GM12878 (cell line): ENCODE data around the gene VPS25. TPM values are rescaled to one million over a fixed set of nuclear protein-coding genes. Genes with fewer than 3 reads are reported as not detected.

Source experiments
- ATAC-seq: fragments of 200-7000 bp; cut with Tn5 transposase; 3 replicates; pipeline ENCODE4 v1.9.1; 2020; ENCODE audit warnings: mild to moderate bottlenecking, moderate library complexity
- BruUV-seq: library from RNA; stranded (reverse); fragments of 400-500 nt; replicated peaks from 2 replicates; lab custom pipeline; 2021; lab: Mats Ljungman, UMichigan
- CTCF ChIA-PET: fragments of 300-600 bp; sonication (Branson Sonifier 250); formaldehyde crosslinking; extraction: SDS; loops from one replicate; lab custom pipeline; 2021; ENCODE audit warnings: inconsistent platforms; lab: Yijun Ruan, JAX
- POLR2A ChIA-PET: fragments of 350-600 bp; formaldehyde crosslinking; extraction: SDS; loops from one replicate; lab custom pipeline; 2021; ENCODE audit warnings: inconsistent platforms; lab: Charles Lee
- RAD21 ChIA-PET: fragments of 300-600 bp; sonication (Branson Sonifier 250); formaldehyde crosslinking; loops from one replicate; lab custom pipeline; 2023; ENCODE audit warnings: antibody characterized with exemption; ENCODE audit not compliant: unreplicated experiment; lab: Charles Lee
- SMC1A ChIA-PET: fragments of 300-600 bp; sonication (Branson Sonifier 250); formaldehyde crosslinking; loops from one replicate; lab custom pipeline; 2023; ENCODE audit not compliant: unreplicated experiment, uncharacterized antibody; lab: Charles Lee
- DNase-seq: peaks from one replicate; pipeline ENCODE4 v3.0.0-alpha.2; 2011; ENCODE audit warnings: low read depth, low spot score
- FAIRE-seq: peaks from 3 replicates; lab custom pipeline; 2011; peaks lifted over from hg19 to GRCh38; lab: Jason Lieb, UNC
- H2AFZ ChIP-seq: 2 replicates; pipeline ENCODE4 v1.6.0; 2011; ENCODE audit warnings: low read depth, low read length, control low read depth; ENCODE audit not compliant: control insufficient read depth
- H3K27ac ChIP-seq: 2 replicates; pipeline ENCODE4 v1.5.1; 2011; ENCODE audit warnings: control low read depth; ENCODE audit not compliant: control insufficient read depth, insufficient read depth
- H3K27me3 ChIP-seq, 2 experiments: replicated peaks in 1 of 2; 2 replicates each; pipeline versions ENCODE4 v1.6.0 to v1.6.1; 2011; ENCODE audit warnings: low read length in 1 of 2; ENCODE audit not compliant: control insufficient read depth in 2 of 2, insufficient read depth in 2 of 2
- H3K36me3 ChIP-seq, 2 experiments: 2 replicates each; pipeline ENCODE4 v1.5.1; 2011; ENCODE audit warnings: low read length in 1 of 2; ENCODE audit not compliant: control insufficient read depth in 2 of 2, insufficient read depth in 2 of 2
- H3K4me1 ChIP-seq: 2 replicates; pipeline ENCODE4 v1.6.1; 2011; ENCODE audit warnings: mild to moderate bottlenecking, low read length, moderate library complexity, mixed read lengths; ENCODE audit not compliant: control insufficient read depth, insufficient read depth
- H3K4me2 ChIP-seq: 2 replicates; pipeline ENCODE4 v1.6.0; 2011; ENCODE audit warnings: control low read depth; ENCODE audit not compliant: control insufficient read depth, insufficient read depth
- H3K4me3 ChIP-seq: fragments of 200-600 bp; sonication (generic); 2 replicates; pipeline ENCODE4 v1.5.1; 2016
- H3K79me2 ChIP-seq: 2 replicates; pipeline ENCODE4 v1.6.0; 2011; ENCODE audit warnings: low read length; ENCODE audit not compliant: control insufficient read depth, insufficient read depth
- H3K9ac ChIP-seq: 2 replicates; pipeline ENCODE4 v1.8.0; 2011; ENCODE audit warnings: low read length, control low read depth, mixed read lengths; ENCODE audit not compliant: control insufficient read depth, insufficient read depth
- H3K9me3 ChIP-seq: replicated peaks from 3 replicates; pipeline ENCODE4 v1.5.1; 2011; ENCODE audit warnings: mild to moderate bottlenecking, low read length; ENCODE audit not compliant: control insufficient read depth, insufficient read depth
- H4K20me1 ChIP-seq: 2 replicates; pipeline ENCODE4 v1.6.0; 2011; ENCODE audit not compliant: control insufficient read depth, insufficient read depth
- CREM ChIP-seq: IDR thresholded peaks from 2 replicates; pipeline ENCODE4 v1.6.1; 2014; ENCODE audit warnings: antibody characterized with exemption, low read depth
- CUX1 ChIP-seq: IDR thresholded peaks from 2 replicates; pipeline ENCODE4 v1.6.1; 2012; ENCODE audit warnings: improper control_type of control experiment, low read depth, low read length; ENCODE audit not compliant: insufficient replicate concordance
- EGR1 ChIP-seq, 2 experiments: IDR thresholded peaks; 1 replicate in 1 of 2; 2 replicates in 1 of 2; pipeline ENCODE4 v1.6.1; 2011 to 2012; ENCODE audit warnings: low read depth in 2 of 2, low read length in 2 of 2, borderline replicate concordance in 1 of 2, mild to moderate bottlenecking in 1 of 2, moderate library complexity in 1 of 2
- MXI1 ChIP-seq: fragments of 150-350 bp; IDR thresholded peaks from 2 replicates; pipeline ENCODE4 v1.6.1; 2011; ENCODE audit warnings: low read depth, mild to moderate bottlenecking, inconsistent platforms, low read length, improper control_type of control experiment
- NBN ChIP-seq: fragments of 450-650 bp; IDR thresholded peaks from 2 replicates; pipeline ENCODE4 v1.6.1; 2016
- NR2F1 ChIP-seq: fragments of 450-650 bp; conservative IDR thresholded peaks from 2 replicates; pipeline ENCODE4 v1.6.1; 2017; ENCODE audit warnings: mild to moderate bottlenecking
- NRF1 ChIP-seq: conservative IDR thresholded peaks from 2 replicates; pipeline ENCODE4 v1.6.1; 2011; ENCODE audit warnings: mild to moderate bottlenecking, low read depth, low read length, improper control_type of control experiment
- PAX8 ChIP-seq: fragments of 450-650 bp; IDR thresholded peaks from 2 replicates; pipeline ENCODE4 v1.6.1; 2017; ENCODE audit warnings: mild to moderate bottlenecking, moderate library complexity
- USF1 ChIP-seq: IDR thresholded peaks from 2 replicates; pipeline ENCODE4 v1.6.1; 2011; ENCODE audit warnings: borderline replicate concordance, low read depth, mild to moderate bottlenecking, moderate library complexity, mixed read lengths, low read length; ENCODE audit not compliant: insufficient read depth; ENCODE audit errors: extremely low read length
- WGBS: methylation state at CpG from one replicate; pipeline ENCODE4 v1.1.6; 2016; ENCODE audit warnings: low lambda C conversion rate; ENCODE audit not compliant: insufficient replicate concordance, insufficient coverage; ENCODE audit errors: missing lambda C conversion rate; 5-methylcytosine and 5-hydroxymethylcytosine counted together
- in situ Hi-C: fragments of 300-500 bp; cut with MboI; formaldehyde crosslinking; loops from 9 replicates; pipeline ENCODE4 v1.14.3; 2018; ENCODE audit warnings: mixed read lengths
- intact Hi-C: fragments of 100-400 bp; cut with micrococcal nuclease; formaldehyde crosslinking; loops from one replicate; pipeline ENCODE4 v1.14.2; 2022; ENCODE audit not compliant: unreplicated experiment
- polyA plus RNA-seq, 11 experiments: library from polyadenylated mRNA; depleted of rRNA in 4 of 11; unstranded in 6 of 11; stranded (reverse) in 5 of 11; fragments of >200 nt; fragmentation: Nextera tagmentation in 4 of 11; fragmentation: Illumina TruSeq in 1 of 11; extraction: Ambion mirVana in 4 of 11; extraction: Trizol in 1 of 11; gene quantifications; 1 replicate in 1 of 11; 2 replicates in 10 of 11; pipeline versions ENCODE4 v1.2.1 to v1.2.3, GENCODE V29; 2011 to 2016; ENCODE audit warnings: inconsistent platforms in 2 of 11, missing spikeins in 2 of 11, low read depth in 1 of 11
- total RNA-seq, 4 experiments: library from RNA; depleted of rRNA in 3 of 4; stranded (reverse); fragments of >200 nt in 3 of 4; fragmentation: Illumina TruSeq in 1 of 4; extraction: Trizol in 1 of 4; gene quantifications; 2 replicates each; pipeline versions ENCODE4 v1.2.1 to v1.2.3, GENCODE V29; 2013 to 2021
- TF ChIP-seq, protein P1 (sequence below): fragments of 450-650 bp; IDR thresholded peaks from 2 replicates; pipeline ENCODE4 v1.6.1; 2017; ENCODE audit warnings: mild to moderate bottlenecking, moderate library complexity

Gene VPS25
- total and polyA plus RNA-seq, 10 of the 15 experiments (the other 5 are each of a cell fraction or from before 2014, with no cell fraction given): 92.7 to 185 (median 136) TPM

- in situ Hi-C loops: no loop called here
- Histone ChIP-seq H3K4me3 (peak overlapping the region; percentile 63), H3K9me3 (no peaks in the 10 kb centered on the region), H3K9ac (peak overlapping the region; percentile 76), H3K4me1 (peaks cover 8% of the 10 kb centered on the region; the same call in 1 of the 2 replicates), H4K20me1 (no peaks in the 10 kb centered on the region), H3K4me2 (peak overlapping the region; percentile 88), H3K27me3 (no peaks in the 10 kb centered on the region), H3K27ac (peak overlapping the region; percentile 60), H3K36me3 (no peaks in the 10 kb centered on the region), H2AFZ (peak overlapping the region; percentile 82), H3K79me2 (peaks cover 15% of the 10 kb centered on the region)
- ATAC-seq: peak; percentile 87
- SMC1A ChIA-PET: interaction anchor here (1.0 to 1.9 kb wide), 3 partner anchors 19 to 166 kb away, joined by 3 to 7 read pairs (median 6); no protein-coding TSS in a partner anchor
- intact Hi-C loops: no loop called here
- RAD21 ChIA-PET: interaction anchor here (1.2 to 2.2 kb wide), 3 partner anchors 9 to 254 kb away, joined by 3 to 7 read pairs (median 5); partner anchors contain the start of gene RPL27
- CTCF ChIA-PET: interaction anchor here (1.0 to 3.0 kb wide), 3 partner anchors 19 to 195 kb away, joined by 4 to 13 read pairs (median 4); no protein-coding TSS in a partner anchor
- POLR2A ChIA-PET: interaction anchor here (1.0 kb wide), 1 partner anchor 16 kb away, joined by 3 read pairs; no protein-coding TSS in a partner anchor
- BruUV-seq: no TSS peak
- peak; percentile 16 for DNase-seq
- FAIRE-seq: peak; percentile 86
- under 1% methylated on average over 15 of the region's 32 CpGs for WGBS
- TF ChIP-seq USF1 (peak; percentile 35), NBN (no peak), MXI1 (peak; percentile 41; the same call in 1 of the 2 replicates), NRF1 (peak; percentile 33; the same call in 1 of the 2 replicates), NR2F1 (0 out of 2 replicates have a peak, but pooled peaks have one; percentile 18), CUX1 (no peak), EGR1 (IDR thresholded peaks at IDR 0.05; ENCODE audit: borderline replicate concordance in 1 of 2, low read depth in 2 of 2, low read length in 2 of 2) (peak in 1 of 2 experiments; percentile 68; a peak in 1 of 3 replicates), PAX8 (no peak), CREM (0 out of 2 replicates have a peak, but pooled peaks have one; percentile 14)
- TF ChIP-seq, protein P1, sequence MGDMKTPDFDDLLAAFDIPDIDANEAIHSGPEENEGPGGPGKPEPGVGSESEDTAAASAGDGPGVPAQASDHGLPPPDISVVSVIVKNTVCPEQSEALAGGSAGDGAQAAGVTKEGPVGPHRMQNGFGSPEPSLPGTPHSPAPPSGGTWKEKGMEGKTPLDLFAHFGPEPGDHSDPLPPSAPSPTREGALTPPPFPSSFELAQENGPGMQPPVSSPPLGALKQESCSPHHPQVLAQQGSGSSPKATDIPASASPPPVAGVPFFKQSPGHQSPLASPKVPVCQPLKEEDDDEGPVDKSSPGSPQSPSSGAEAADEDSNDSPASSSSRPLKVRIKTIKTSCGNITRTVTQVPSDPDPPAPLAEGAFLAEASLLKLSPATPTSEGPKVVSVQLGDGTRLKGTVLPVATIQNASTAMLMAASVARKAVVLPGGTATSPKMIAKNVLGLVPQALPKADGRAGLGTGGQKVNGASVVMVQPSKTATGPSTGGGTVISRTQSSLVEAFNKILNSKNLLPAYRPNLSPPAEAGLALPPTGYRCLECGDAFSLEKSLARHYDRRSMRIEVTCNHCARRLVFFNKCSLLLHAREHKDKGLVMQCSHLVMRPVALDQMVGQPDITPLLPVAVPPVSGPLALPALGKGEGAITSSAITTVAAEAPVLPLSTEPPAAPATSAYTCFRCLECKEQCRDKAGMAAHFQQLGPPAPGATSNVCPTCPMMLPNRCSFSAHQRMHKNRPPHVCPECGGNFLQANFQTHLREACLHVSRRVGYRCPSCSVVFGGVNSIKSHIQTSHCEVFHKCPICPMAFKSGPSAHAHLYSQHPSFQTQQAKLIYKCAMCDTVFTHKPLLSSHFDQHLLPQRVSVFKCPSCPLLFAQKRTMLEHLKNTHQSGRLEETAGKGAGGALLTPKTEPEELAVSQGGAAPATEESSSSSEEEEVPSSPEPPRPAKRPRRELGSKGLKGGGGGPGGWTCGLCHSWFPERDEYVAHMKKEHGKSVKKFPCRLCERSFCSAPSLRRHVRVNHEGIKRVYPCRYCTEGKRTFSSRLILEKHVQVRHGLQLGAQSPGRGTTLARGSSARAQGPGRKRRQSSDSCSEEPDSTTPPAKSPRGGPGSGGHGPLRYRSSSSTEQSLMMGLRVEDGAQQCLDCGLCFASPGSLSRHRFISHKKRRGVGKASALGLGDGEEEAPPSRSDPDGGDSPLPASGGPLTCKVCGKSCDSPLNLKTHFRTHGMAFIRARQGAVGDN: 0 out of 2 replicates have a peak, but pooled peaks have one; percentile 11
Measured at GRCh38 chr17:42744283-42744805, 28.9 kb upstream of the VPS25 start.
